Upper lobe of right lung (tissue), 1 donor: ENCODE data around the gene PTPRR. TPM values are rescaled to one million over a fixed set of nuclear protein-coding genes. Genes with fewer than 3 reads are reported as not detected.
"Not testable (repeated sequence)": the region's sequence is repeated elsewhere in the genome, so short reads cannot be mapped to it uniquely, and the experiment has no call there.

Experiments used
- ATAC-seq: fragments of 200-7000 bp; cut with Tn5 transposase; one replicate; pipeline ENCODE4 v1.9.1; 2020; ENCODE audit warnings: mild to moderate bottlenecking, moderate library complexity
- DNase-seq: peaks from one replicate; pipeline ENCODE4 v3.0.0-alpha.2; 2020
- H3K27ac ChIP-seq: fragments of 200-600 bp; one replicate; pipeline ENCODE4 v1.8.0; 2022
- H3K27me3 ChIP-seq: fragments of 200-600 bp; one replicate; pipeline ENCODE4 v1.8.0; 2022; ENCODE audit warnings: mild to moderate bottlenecking
- H3K36me3 ChIP-seq: fragments of 200-600 bp; one replicate; pipeline ENCODE4 v1.8.0; 2022
- H3K4me1 ChIP-seq: fragments of 200-600 bp; one replicate; pipeline ENCODE4 v1.8.0; 2022
- H3K4me3 ChIP-seq: fragments of 200-600 bp; one replicate; pipeline ENCODE4 v1.8.0; 2022; ENCODE audit warnings: mild to moderate bottlenecking
- H3K9me3 ChIP-seq: fragments of 200-600 bp; one replicate; pipeline ENCODE4 v1.8.0; 2022
- CTCF ChIP-seq: fragments of 200-600 bp; IDR thresholded peaks from one replicate; pipeline ENCODE4 v1.8.0; 2022; ENCODE audit warnings: antibody characterized with exemption
- intact Hi-C: fragments of 100-400 bp; cut with DNase I; formaldehyde crosslinking; loops from one replicate; pipeline ENCODE4 v1.11.0; 2022
- total RNA-seq: library from RNA; stranded (reverse); fragmentation: NEBNext Ultra II Directional; extraction: Animal tissue kit (Norgen Biotek cat#: 25700); gene quantifications from one replicate; pipeline ENCODE4 v1.2.1, GENCODE V29; 2021
- donor health status: DM: no; HTN: yes; CAD: no; lungs with severe emphysema.

The PTPRR gene
- total RNA-seq, 1 donor from 2014 or later, result 5.1 TPM

GRCh38 chr12:70809887-70810286 is 110.7 kb downstream of the PTPRR start:
- Histone ChIP-seq H3K9me3 (no peaks in the 10 kb centered on the region), H3K27ac (no peak overlapping the region), H3K4me1 (no peaks in the 10 kb centered on the region), H3K27me3 (no peaks in the 10 kb centered on the region), H3K36me3 (no peaks in the 10 kb centered on the region), H3K4me3 (no peak overlapping the region)
- ATAC-seq, result no peak
- DNase-seq, result no peak
- intact Hi-C loops, result no loop called here
- TF ChIP-seq CTCF, result no peak

DNA sequence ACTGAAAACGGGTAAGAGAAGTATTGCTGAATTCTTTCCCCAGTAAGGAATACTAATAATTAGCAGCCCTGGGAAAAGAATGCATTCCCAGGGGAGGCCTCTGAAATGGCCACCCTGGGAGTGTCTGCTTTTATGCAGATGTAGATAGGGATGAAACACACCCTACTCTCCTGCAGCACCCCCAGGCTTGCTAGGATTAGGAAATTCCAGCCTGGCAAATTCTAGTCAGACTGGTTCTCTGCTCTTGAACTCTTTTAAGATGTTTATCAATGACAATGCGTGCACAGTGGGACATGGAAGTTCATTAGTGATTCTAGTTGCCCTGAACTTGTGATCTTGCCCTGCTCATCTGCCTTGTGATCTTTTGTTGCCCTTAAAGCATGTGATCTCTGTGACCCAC is 112.5 kb downstream of the PTPRR start:
- H3K36me3 ChIP-seq, H3K4me3 ChIP-seq, intact Hi-C loops, DNase-seq, H3K9me3 ChIP-seq, ATAC-seq, H3K27ac ChIP-seq, H3K4me1 ChIP-seq, H3K27me3 ChIP-seq: not testable (repeated sequence)

GRCh38 chr12:70806827-70807226 is 113.7 kb downstream of the PTPRR start:
- H3K36me3 ChIP-seq, result no peaks in the 10 kb centered on the region
- H3K27me3 ChIP-seq, result no peaks in the 10 kb centered on the region
- no peaks in the 10 kb centered on the region for H3K4me1 ChIP-seq
- no peak for DNase-seq
- H3K27ac ChIP-seq, result no peak overlapping the region
- no peak for ATAC-seq
- no peak for TF ChIP-seq CTCF
- intact Hi-C loops, result no loop called here
- H3K9me3 ChIP-seq, result no peaks in the 10 kb centered on the region
- H3K4me3 ChIP-seq, result no peak overlapping the region

DNA sequence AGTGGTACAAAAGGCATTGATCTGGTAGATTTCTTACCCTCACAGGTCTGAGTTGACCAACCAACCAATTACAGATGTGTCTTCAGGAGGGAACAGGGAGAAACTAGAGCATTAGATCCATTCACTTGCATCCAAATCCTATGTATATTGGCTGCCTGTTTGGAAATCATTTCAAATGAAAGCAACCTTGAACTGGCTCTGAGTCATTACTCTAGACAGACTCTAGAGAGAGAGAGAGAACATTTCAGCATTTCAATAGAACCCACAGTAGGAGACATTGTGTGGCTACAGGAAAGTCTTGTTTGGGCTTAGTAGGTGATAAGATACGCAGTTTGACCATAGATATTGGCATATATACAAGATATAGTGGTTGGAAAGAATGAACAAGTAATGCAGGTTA is 114.5 kb downstream of the PTPRR start:
- DNase-seq, result no peak
- Histone ChIP-seq H3K27ac (no peak overlapping the region), H3K9me3 (no peaks in the 10 kb centered on the region), H3K4me3 (no peak overlapping the region), H3K27me3 (no peaks in the 10 kb centered on the region), H3K36me3 (no peaks in the 10 kb centered on the region), H3K4me1 (no peaks in the 10 kb centered on the region)
- no peak for TF ChIP-seq CTCF
- intact Hi-C loops, result no loop called here
- no peak for ATAC-seq

DNA sequence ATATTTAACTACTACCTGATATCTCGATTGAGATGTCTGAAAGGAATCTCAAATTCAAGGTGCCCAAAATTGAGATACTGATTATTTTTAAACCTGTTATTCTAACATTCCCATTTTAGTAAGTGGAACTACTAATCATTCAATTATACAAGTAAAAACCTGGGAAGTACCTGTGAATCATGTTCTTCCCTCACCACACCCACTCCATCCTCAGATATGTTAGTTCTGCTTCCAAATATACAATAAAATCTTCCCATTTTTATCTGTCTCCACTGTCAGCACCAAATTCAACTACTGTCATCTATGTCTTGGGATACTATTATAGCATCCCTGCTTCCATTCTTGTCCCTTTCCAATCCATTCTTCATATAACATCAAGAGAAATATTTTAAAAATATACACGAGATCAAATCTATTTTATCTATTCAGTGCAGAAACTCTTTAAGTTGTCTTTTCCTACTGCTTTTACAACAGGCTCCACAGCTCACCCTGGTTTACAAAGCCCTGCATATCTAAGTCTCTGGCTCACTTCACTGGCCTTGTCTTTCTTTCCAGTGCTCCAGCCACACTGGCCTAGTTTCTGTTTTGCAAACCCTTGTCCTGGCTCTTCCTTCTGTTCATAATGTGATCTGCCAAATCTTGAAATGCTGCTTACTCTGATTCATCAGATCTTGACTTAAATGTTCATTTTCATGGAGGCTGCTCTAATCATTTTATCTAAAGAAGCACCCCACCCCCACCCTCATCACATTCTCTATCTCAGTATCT is 122.3 kb downstream of the PTPRR start:
- ATAC-seq (no peak), DNase-seq (no peak)
- no peaks in the 10 kb centered on the region for H3K9me3 ChIP-seq
- no peaks in the 10 kb centered on the region for H3K36me3 ChIP-seq
- H3K27me3 ChIP-seq, result no peaks in the 10 kb centered on the region
- no peak overlapping the region for H3K4me3 ChIP-seq
- no peak for TF ChIP-seq CTCF
- H3K4me1 ChIP-seq, result no peaks in the 10 kb centered on the region
- H3K27ac ChIP-seq, result no peak overlapping the region
- intact Hi-C loops, result no loop called here

DNA sequence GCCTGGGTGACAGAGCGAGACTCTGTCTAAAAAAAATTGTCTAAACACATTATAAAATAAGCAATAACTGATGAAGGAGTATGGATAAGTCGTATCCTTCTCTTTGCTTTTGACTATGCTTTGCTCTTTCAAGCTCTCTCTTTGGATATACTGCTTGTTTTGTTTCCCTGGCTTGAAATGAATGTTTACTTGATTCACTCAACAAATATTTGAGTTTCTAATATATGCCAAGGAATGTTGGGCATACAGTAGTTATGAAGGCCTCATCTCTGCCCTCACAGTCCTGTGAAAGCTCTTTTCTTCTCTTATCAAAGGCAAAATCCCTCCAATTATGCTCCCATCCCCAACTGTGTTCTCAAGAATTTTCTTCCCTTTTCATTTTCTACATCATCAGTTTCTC is 123.5 kb downstream of the PTPRR start:
- intact Hi-C loops, result no loop called here
- Histone ChIP-seq H3K27me3 (no peaks in the 10 kb centered on the region), H3K9me3 (no peaks in the 10 kb centered on the region), H3K4me1 (no peaks in the 10 kb centered on the region), H3K27ac (no peak overlapping the region), H3K36me3 (no peaks in the 10 kb centered on the region), H3K4me3 (no peak overlapping the region)
- no peak for DNase-seq
- no peak for TF ChIP-seq CTCF
- ATAC-seq, result no peak
